GM12891 (cell line): ENCODE measurements around the gene IL11.
A peak's percentile ranks its signal among the peaks of the same experiment; 100 is the strongest.

ENCODE experiments used
- DNase-seq: peaks from one replicate; pipeline ENCODE4 v3.0.0; 2011; ENCODE audit warnings: low spot score; ENCODE audit not compliant: insufficient read length
- FAIRE-seq: peaks from 2 replicates; lab custom pipeline; 2011; peaks lifted over from hg19 to GRCh38; lab: Jason Lieb, UNC
- PAX5 ChIP-seq: IDR thresholded peaks from 2 replicates; pipeline ENCODE4 v1.6.1; 2011; ENCODE audit warnings: low read length, moderate library complexity, mild to moderate bottlenecking; ENCODE audit not compliant: insufficient read depth, severe bottlenecking
- POLR2A ChIP-seq: IDR thresholded peaks from 2 replicates; pipeline ENCODE4 v1.6.1; 2011; ENCODE audit warnings: low read depth, low read length, control low read depth
- POLR2AphosphoS5 ChIP-seq: IDR thresholded peaks from 2 replicates; pipeline ENCODE4 v1.6.1; 2011; ENCODE audit warnings: low read depth, low read length, control low read depth
- POU2F2 ChIP-seq: IDR thresholded peaks from 2 replicates; pipeline ENCODE4 v1.6.1; 2011; ENCODE audit warnings: low read depth, mild to moderate bottlenecking, control low read depth, low read length, moderate library complexity
- SPI1 ChIP-seq: IDR thresholded peaks from 2 replicates; pipeline ENCODE4 v1.6.1; 2011; ENCODE audit warnings: low read depth, low read length, control low read depth
- TAF1 ChIP-seq: IDR thresholded peaks from 2 replicates; pipeline ENCODE4 v1.6.1; 2011; ENCODE audit warnings: low read depth, low read length, control low read depth

IL11 gene

GRCh38 chr19:55390461-55390880 lies 20.2 kb upstream of the IL11 start:
- FAIRE-seq = no peak
- TF ChIP-seq POLR2A = no peak
- no peak for TF ChIP-seq TAF1
- TF ChIP-seq PAX5 = no peak
- TF ChIP-seq POU2F2 = no peak
- TF ChIP-seq SPI1 = no peak
- no peak; the same call in 1 of the 2 replicates for TF ChIP-seq POLR2AphosphoS5

GRCh38 chr19:55389386-55390317 lies 19.4 kb upstream of the IL11 start:
- DNase-seq (no peak), FAIRE-seq (no peak)
- TF ChIP-seq POLR2A = peak; percentile 59
- 0 out of 2 replicates have a peak, but pooled peaks have one; percentile 4 for TF ChIP-seq POU2F2
- no peak for TF ChIP-seq SPI1

More at GRCh38 chr19:55390461-55390880, 20.2 kb upstream of the IL11 start:
- no peak for DNase-seq

- TF ChIP-seq SPI1 = no peak
- TF ChIP-seq TAF1 = no peak
- no peak for TF ChIP-seq POU2F2
- DNase-seq (no peak), FAIRE-seq (no peak)
Measured at GRCh38 chr19:55387736-55388497, 17.7 kb upstream of the IL11 start.

GRCh38 chr19:55386493-55386971 lies 16.3 kb upstream of the IL11 start:
- DNase-seq (no peak), FAIRE-seq (no peak)
- TF ChIP-seq POLR2A (no peak), TAF1 (no peak), PAX5 (no peak), SPI1 (no peak), POU2F2 (no peak), POLR2AphosphoS5 (no peak)

- DNase-seq (peak; percentile 92), FAIRE-seq (peak; percentile 97)
- TF ChIP-seq POLR2A (peak; percentile 100), SPI1 (peak; percentile 89), PAX5 (peak; percentile 16), POLR2AphosphoS5 (peak; percentile 100), POU2F2 (peak; percentile 97), TAF1 (peak; percentile 100)
Measured at GRCh38 chr19:55385724-55386492, 15.6 kb upstream of the IL11 start, which contains the start of gene RPL28. Gene RPL28, plus strand, starts transcription at chr19:55385932. Its CDS starts 426 bp downstream, at chr19:55386358.

- DNase-seq (peak; percentile 86), FAIRE-seq (no peak)
- no peak for TF ChIP-seq TAF1
- no peak for TF ChIP-seq POLR2A
- TF ChIP-seq POLR2AphosphoS5 = no peak
- no peak; the same call in 1 of the 2 replicates for TF ChIP-seq POU2F2
- TF ChIP-seq SPI1 = no peak
- no peak for TF ChIP-seq PAX5
Measured at GRCh38 chr19:55384920-55385723, 14.9 kb upstream of the IL11 start.

- TF ChIP-seq POLR2AphosphoS5 = no peak
- no peak for TF ChIP-seq POLR2A
- no peak for TF ChIP-seq PAX5
- TF ChIP-seq SPI1 = no peak
- TF ChIP-seq POU2F2 = no peak
- TF ChIP-seq TAF1 = no peak
- FAIRE-seq = peak; percentile 35
- no peak for DNase-seq
Measured at GRCh38 chr19:55384131-55384919, 14.1 kb upstream of the IL11 start, which contains the start of gene TMEM238. Gene TMEM238, minus strand, starts transcription at chr19:55384292. Its CDS starts 33 bp downstream, at chr19:55384259.
